K562 (cell line): ENCODE data around the gene AGGF1. TPM values are rescaled to one million over a fixed set of nuclear protein-coding genes. Genes with fewer than 3 reads are reported as not detected.
A peak's percentile ranks its signal among the peaks of the same experiment; 100 is the strongest.

Source experiments
- CGGBP1 ChIP-seq: fragments of 250-450 bp; sonication (Bioruptor Pico); IDR thresholded peaks from 2 replicates; pipeline ENCODE4 v1.9.0; 2021; ENCODE audit warnings: mild to moderate bottlenecking
- CREM ChIP-seq: IDR thresholded peaks from 2 replicates; pipeline ENCODE4 v1.6.1; 2014; ENCODE audit warnings: antibody characterized with exemption, low read depth
- KHSRP ChIP-seq: fragments of 450-650 bp; IDR thresholded peaks from 2 replicates; pipeline ENCODE4 v1.6.1; 2017
- L3MBTL2 ChIP-seq: fragments of 450-650 bp; IDR thresholded peaks from 2 replicates; pipeline ENCODE4 v1.6.1; 2016; ENCODE audit warnings: mild to moderate bottlenecking, moderate library complexity
- NRF1 ChIP-seq, 2 experiments: fragments of 450-650 bp; IDR thresholded peaks in 1 of 2; conservative IDR thresholded peaks in 1 of 2; 2 replicates each; pipeline ENCODE4 v1.6.1; 2014; ENCODE audit warnings: mild to moderate bottlenecking in 2 of 2
- PBX2 ChIP-seq, 2 experiments: IDR thresholded peaks in 1 of 2; conservative IDR thresholded peaks in 1 of 2; 2 replicates each; pipeline ENCODE4 v1.6.1; 2016; ENCODE audit warnings: low read depth in 2 of 2, mild to moderate bottlenecking in 1 of 2, missing compliant biosample characterization in 1 of 2, missing genetic modification characterization in 1 of 2, moderate library complexity in 1 of 2
- RBM39 ChIP-seq: fragments of 200-400 bp; formaldehyde crosslinking; optimal IDR thresholded peaks from 2 replicates; pipeline ENCODE3; 2018; ENCODE audit warnings: low read depth, low read length
- TAF9B ChIP-seq: fragments of 450-650 bp; IDR thresholded peaks from 2 replicates; pipeline ENCODE4 v1.6.1; 2018; ENCODE audit warnings: mild to moderate bottlenecking; ENCODE audit not compliant: partially characterized antibody
- TRIM24 ChIP-seq, 2 experiments: fragments of 450-650 bp; IDR thresholded peaks; 2 replicates each; pipeline ENCODE4 v1.6.1; 2016
- polyA plus RNA-seq, 8 experiments: library from polyadenylated mRNA; depleted of rRNA in 4 of 8; stranded (reverse) in 5 of 8; unstranded in 3 of 8; fragments of >200 nt; fragmentation: Nextera tagmentation in 2 of 8; fragmentation: Illumina TruSeq in 1 of 8; extraction: Ambion mirVana in 2 of 8; extraction: Trizol in 1 of 8; gene quantifications; 2 replicates each; pipeline versions ENCODE4 v1.2.1 to v1.2.3, GENCODE V29; 2011 to 2014; ENCODE audit warnings: inconsistent platforms in 1 of 8, missing spikeins in 1 of 8
- total RNA-seq, 7 experiments: library from RNA; depleted of rRNA in 6 of 7; stranded (reverse); fragments of >200 nt in 6 of 7; fragmentation: Illumina TruSeq in 2 of 7; extraction: Trizol in 2 of 7; gene quantifications; 2 replicates each; pipeline versions ENCODE4 v1.2.1 to v1.2.3, GENCODE V29; 2011 to 2021; ENCODE audit warnings: low replicate concordance in 1 of 7

The AGGF1 gene
- total and polyA plus RNA-seq, 9 of the 15 experiments (the other 6 are each of a cell fraction or from before 2014, with no cell fraction given): 5.2 to 20.4 (median 13.4) TPM

- TF ChIP-seq PBX2 (CRISPR knock-in tag; IDR thresholded peaks at IDR 0.05; ENCODE audit: low read depth) (no peak), PBX2 (tag; conservative IDR thresholded peaks at IDR 0.05; ENCODE audit: low read depth) (peak; percentile 49), KHSRP (no peak), L3MBTL2 (0 out of 2 replicates have a peak, but pooled peaks have one; percentile 21), CREM (no peak), CGGBP1 (no peak), NRF1 (conservative IDR thresholded peaks at IDR 0.05 in 1 of 2, IDR thresholded peaks at IDR 0.05 in 1 of 2) (peak in 1 of 2 experiments; percentile 33; a peak in 1 of 4 replicates), RBM39 (no peak), TRIM24 (IDR thresholded peaks at IDR 0.05) (no peak), TAF9B (no peak)
These were observed 43.2 kb upstream of the AGGF1 start (continued) for GRCh38 chr5:76986825-76987526.
